Mammary epithelial cell (primary cell): ENCODE results near the gene AMPH.
"Not testable (repeated sequence)": the region's sequence is repeated elsewhere in the genome, so short reads cannot be mapped to it uniquely, and the experiment has no call there.

Source experiments
- CTCF ChIP-seq, 2 donors: IDR thresholded peaks in 1 of 2; conservative IDR thresholded peaks in 1 of 2; 2 replicates each; pipeline ENCODE4 v1.5.1; 2011 to 2012; ENCODE audit warnings: inconsistent platforms in 2 of 2, low read length in 2 of 2, mild to moderate bottlenecking in 2 of 2, control low read depth in 1 of 2, low read depth in 1 of 2; ENCODE audit not compliant: insufficient read depth in 1 of 2; ENCODE audit errors: extremely low read depth in 1 of 2
- EZH2 ChIP-seq: IDR thresholded peaks from 2 replicates; pipeline ENCODE4 v1.6.1; 2012; ENCODE audit warnings: low read length, inconsistent platforms, borderline replicate concordance

- not testable (repeated sequence) for TF ChIP-seq EZH2
- peak in 1 of 2 donors; percentile 24 for TF ChIP-seq CTCF (conservative IDR thresholded peaks at IDR 0.05 in 1 of 2, IDR thresholded peaks at IDR 0.05 in 1 of 2; ENCODE audit: extremely low read depth in 1 of 2, insufficient read depth in 1 of 2, low read depth in 1 of 2, low read length in 2 of 2)
Measured at GRCh38 chr7:38359071-38359601, 272.0 kb downstream of the AMPH start.
